KG1 (cell line): ENCODE results near the gene WDR91.

ENCODE experiments used
- DNase-seq: peaks from one replicate; lab custom pipeline; 2025; lab: John Stamatoyannopoulos, UW

The WDR91 gene

DNA sequence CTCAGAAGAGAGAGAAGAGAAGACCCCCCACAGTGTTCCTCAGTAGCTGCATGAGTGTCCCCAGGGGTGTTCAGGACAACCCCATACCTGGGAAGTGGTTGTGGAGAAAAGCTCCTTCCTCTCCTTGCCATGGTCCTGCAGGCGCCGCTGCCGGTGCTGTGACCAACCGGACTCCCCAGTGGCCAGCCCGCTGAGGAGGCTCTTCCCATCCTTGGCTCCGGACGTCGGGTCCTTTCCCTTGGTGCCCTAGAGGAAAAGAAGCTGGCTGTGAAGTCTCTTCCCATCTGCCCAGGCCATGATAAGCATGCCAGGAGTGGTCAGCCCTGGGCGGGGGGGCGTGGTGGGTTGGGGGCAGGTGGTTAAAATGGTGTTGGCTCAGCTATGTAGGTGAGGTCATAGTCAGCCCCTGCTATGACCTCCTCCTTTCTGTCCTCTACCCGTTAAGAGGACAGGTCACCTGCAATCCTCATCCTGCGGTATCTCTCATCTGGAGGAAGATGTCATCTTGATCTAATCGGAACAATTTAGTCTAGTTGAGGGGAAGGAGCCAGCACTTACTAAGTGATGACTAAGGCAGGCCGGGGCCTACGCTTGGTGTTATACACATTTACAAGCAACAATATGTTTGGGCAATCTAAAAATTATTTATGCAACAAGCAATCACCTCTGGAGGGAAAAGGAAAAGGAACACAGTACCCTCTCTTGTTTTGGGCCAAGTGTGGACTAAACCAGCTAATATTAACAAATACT, 13.2 kb downstream of the WDR91 start:
- no peak for DNase-seq

DNA sequence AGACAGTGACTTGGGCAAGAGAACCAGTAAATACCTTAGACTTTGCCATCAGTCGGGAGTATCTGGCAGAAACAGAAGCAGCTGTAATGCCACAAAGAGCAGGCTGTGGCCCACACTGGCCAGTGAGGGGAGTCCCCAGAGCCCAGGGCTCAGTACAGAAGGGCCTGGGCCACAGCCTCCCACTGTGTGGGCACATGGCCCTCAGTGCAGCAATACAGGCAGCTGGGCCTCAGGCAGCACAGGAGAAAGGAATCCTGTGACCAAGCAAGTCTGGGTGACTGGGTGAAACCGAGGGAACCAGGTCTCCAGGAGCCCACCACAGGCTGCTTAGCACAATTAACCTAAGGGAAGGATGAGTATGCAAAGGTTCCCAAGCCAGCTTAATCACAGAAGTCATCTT, 14.0 kb downstream of the WDR91 start:
- DNase-seq = no peak

DNA sequence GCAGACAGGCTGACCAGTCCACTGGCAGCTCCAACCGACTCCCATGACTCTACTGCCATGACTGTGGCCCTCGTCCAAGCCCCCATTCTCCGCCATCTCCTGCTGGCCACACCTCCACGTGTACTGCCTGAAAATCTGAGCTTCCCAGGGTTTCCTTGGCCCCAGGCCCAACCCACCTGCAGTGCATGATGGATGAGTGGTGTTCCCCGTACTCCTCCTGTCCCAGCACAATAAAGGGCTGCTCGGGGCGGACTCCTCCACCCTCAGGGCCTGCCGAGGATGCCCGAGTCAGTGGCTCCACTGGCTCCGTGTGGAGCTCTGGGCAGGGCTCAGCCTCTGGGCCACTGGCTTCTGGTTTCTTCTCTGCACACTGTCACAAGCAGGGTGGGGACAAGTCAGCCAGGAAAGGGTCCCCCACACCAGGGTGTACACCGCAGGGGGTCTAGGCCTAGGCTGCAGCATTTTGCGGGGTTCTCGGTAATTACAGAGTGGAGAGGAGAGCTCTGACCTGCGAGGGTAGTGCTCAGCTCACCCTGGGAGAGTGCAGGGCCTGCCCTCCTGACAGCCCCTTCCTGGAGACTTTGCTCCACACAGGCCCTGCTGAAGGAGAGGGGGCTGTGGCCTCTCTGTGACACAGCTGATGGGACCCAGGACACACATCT, 15.2 kb downstream of the WDR91 start:
- DNase-seq = no peak

- DNase-seq = no peak
Measured at GRCh38 chr7:135195156-135195555, 16.2 kb downstream of the WDR91 start.

DNA sequence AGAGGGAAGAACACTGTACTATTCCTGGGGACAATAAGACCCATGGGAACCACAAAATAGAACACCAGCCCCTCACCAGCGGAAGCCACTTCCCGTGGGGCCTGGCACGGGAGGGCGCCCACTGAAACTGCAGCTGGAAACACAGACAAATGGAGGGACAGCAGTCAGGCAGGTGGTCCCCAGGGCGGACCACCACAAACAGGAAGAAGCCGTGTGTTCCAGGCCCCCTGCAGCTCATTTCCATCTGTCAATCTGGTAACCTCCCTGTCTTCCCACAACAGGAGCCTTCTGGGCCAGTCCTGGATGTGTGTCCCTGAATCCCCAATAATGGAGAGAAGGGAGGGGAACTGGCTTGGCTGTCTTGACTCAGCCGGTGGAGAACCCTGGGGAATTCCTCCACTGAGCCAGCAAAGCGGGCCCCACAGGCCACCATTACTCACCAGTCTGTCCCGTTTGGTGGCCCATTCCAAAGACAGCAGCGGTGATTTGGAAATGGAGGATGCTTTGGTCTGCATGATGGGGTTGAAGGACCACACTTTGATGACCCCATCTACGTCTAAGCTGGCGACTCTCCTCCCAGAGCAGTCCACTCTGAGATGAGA, 16.7 kb downstream of the WDR91 start:
- DNase-seq = no peak

GRCh38 chr7:135193615-135194081, 17.7 kb downstream of the WDR91 start:
- DNase-seq = no peak

- no peak for DNase-seq
Measured at GRCh38 chr7:135192914-135193536, 18.3 kb downstream of the WDR91 start.

- no peak for DNase-seq
Measured at GRCh38 chr7:135190703-135191102, 20.6 kb downstream of the WDR91 start.

GRCh38 chr7:135189961-135190360, 21.4 kb downstream of the WDR91 start:
- DNase-seq = no peak

DNA sequence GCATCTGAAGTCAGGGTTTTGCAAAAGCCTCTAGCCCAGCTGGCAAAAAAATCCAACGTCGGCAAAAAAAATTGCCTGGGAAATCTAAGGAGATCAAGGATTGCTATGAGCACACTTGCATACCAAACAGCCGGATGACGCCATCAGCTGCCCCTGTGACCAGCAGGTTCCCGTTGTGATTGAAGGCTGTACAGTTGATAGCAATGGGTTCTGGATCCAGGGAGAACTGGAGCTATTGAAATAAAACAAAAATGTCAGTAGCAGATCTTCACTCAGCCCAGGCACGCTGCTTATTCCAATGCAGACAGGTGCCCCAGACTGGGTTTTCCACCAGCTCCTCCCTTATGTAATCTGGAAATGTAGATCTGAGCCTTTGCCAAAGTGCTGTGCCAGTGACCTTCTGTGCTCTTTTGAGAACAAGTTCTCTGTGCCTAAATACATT, 22.1 kb downstream of the WDR91 start:
- no peak for DNase-seq

GRCh38 chr7:135188298-135188984, 22.9 kb downstream of the WDR91 start:
- no peak for DNase-seq

DNA sequence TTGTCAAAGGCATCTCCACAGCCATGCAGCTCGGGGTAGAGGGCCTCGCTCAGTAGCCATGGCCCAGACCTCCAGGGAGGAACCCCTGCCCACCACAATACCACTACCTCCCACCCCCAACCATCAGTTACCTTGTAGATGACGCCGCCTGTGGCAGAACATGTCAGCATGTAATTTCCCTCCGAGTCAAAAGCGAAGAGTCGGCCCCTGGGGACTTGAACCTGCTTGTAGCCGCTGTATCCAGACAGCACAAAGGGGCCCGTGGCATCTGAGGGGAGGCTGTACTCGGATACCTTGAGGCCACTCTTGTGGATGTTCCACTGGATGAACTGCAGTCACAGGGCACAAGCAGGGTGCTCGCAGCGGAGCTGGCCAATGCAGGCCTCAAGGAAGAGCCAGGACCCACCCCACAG, 24.5 kb downstream of the WDR91 start:
- no peak for DNase-seq

DNA sequence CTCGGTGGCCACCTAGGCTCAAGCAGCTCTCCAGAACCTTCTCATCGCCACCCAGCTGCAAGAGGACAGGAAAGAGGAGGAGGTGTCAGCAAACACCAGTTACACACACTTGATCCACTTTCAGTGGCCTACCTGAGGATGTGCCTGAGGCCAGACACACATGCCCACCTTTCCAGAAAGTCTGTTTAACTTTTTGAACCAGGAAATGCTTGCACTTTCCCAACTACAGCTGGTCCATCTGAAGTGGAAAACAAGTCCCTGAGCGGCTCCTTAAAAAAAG, 25.1 kb downstream of the WDR91 start:
- no peak for DNase-seq

DNA sequence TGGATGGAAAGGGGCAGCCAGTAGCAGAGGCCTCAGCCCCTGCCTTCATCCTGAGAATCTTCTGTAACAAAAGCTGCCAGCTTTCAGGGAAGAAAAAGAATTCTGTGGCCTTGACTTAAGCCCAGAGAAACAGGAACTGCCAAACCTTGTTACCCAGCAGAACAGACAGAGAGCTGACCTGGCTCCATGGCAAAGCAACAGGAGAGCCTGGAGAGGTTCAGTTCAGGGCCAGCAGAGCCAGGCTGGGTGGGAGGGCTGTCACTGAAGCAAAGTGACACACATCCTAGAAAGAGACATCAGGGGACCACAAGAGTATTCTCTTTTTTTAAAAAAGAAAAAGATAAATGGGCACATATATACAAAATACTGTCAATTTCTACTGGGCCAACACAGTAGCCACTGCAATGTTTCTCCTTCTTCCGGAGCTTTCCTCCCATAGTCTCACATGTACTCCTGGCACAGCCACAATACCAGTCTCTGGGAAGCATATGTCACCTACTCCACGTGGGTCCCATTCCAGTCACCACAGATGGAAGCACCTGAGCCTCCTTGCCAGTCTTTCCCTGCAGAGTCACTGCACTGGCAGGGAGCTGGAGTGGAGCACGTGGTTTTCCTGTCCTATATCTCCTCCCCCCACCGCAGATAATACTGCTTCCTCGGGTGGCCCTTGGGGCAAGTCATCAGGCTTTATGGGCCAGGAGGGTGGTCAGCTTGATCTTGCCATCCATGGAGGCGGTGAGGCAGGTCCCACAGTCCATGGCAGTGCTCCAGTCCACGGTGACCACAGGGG, 25.7 kb downstream of the WDR91 start:
- DNase-seq = no peak

GRCh38 chr7:135184254-135184841, 27.0 kb downstream of the WDR91 start:
- no peak for DNase-seq

DNA sequence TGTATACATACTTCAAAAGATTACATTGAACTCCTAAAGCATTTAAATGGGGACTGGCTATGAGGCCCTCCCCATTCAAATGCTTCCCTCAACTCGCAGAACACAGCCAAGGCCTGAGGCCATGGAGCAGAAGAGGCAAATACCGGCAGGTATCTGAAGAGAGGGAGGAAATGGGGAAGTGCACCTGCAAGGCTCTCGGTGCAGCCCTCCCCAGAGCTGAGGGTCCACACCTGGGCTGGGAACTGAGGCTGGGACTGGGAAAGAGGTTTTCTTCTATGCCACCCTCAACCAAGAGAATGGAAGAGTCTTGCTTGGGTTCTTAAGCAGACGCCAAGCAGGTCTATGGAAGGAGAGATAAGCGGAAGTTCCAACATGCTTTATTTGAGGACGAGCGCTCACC, 27.8 kb downstream of the WDR91 start:
- no peak for DNase-seq

- DNase-seq = no peak
Measured at GRCh38 chr7:135181929-135182678, 29.2 kb downstream of the WDR91 start.

DNA sequence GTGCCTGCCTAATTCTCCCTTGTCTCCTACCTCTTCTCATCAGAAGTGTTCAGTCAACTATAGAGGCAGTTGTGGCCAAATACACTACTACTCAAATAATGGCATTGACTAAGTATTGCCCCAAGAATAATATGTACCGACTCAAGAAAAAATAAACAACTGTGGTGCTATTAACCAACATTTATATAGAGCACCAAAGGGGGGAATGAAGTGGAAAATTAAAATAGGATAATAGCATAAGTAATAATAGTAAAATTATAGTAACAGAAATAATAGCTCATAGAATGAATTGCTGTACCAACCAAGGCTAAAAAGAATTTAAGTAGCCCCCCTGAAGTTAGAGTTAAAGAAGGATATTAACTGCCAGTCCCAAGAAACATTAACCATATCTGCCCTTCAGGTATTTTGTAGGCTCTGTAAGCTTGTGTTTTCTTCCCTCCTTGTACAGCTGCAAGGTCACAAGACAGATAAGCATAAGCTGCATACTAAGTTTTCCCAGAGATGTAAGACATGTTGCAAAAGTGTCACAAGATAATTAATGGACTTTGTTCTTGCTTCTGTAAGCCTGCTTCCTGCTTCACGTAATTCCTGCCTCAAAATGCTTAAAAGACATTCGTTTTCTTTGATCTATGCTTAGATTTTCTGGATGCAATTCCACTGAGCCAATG, 29.9 kb downstream of the WDR91 start:
- no peak for DNase-seq

DNA sequence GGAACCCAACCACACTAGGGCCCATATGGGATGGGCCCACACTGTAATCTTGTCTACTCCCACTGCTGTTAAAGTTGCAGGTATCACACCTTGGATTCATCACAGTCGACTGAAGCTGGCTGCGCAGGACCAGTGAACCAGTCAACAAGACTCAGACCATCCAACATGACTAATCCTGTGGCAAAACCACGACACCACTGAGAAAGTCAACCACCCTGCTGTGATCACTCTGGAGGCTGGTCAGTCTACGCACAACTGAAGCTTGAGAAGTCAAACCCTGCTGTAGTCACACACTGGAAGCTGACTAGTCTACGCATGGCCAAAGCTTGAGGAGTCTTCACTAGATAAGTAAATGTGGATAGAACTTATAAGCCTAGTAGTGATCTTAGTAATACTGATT, 31.2 kb downstream of the WDR91 start:
- DNase-seq = no peak
